Astrocyte of the cerebellum (primary cell): ENCODE results near the gene PLCH2.

Source experiments
- DNase-seq: peaks from one replicate; pipeline ENCODE4 v3.0.0-alpha.2; 2011; ENCODE audit warnings: low read depth
- H3K4me3 ChIP-seq: 2 replicates; pipeline ENCODE4 v1.5.1; 2011; ENCODE audit warnings: mild to moderate bottlenecking, low read depth, low read length, moderate library complexity
- CTCF ChIP-seq: IDR thresholded peaks from 2 replicates; pipeline ENCODE4 v1.5.1; 2012; ENCODE audit warnings: low read length, low read depth, moderate library complexity, mild to moderate bottlenecking; ENCODE audit errors: missing control alignments
- in situ Hi-C: cut with HindIII; loops from 2 replicates; pipeline ENCODE4 v1.10.0; 2017; ENCODE audit warnings: low sequenced_read_pairs

PLCH2 gene

GRCh38 chr1:2445823-2446215 is 30.3 kb upstream of the PLCH2 start:
- TF ChIP-seq CTCF = no peak
- DNase-seq = no peak
- H3K4me3 ChIP-seq = no peak overlapping the region
- in situ Hi-C loops = no loop called here

GRCh38 chr1:2446394-2446793 is 29.7 kb upstream of the PLCH2 start:
- H3K4me3 ChIP-seq = no peak overlapping the region
- no peak for TF ChIP-seq CTCF
- DNase-seq = no peak
- in situ Hi-C loops = no loop called here

- H3K4me3 ChIP-seq = no peak overlapping the region
- no peak for TF ChIP-seq CTCF
- no peak for DNase-seq
- in situ Hi-C loops = no loop called here
Measured at GRCh38 chr1:2446861-2447260, 29.2 kb upstream of the PLCH2 start.

GRCh38 chr1:2447276-2448097 is 28.6 kb upstream of the PLCH2 start:
- DNase-seq = no peak
- in situ Hi-C loops = no loop called here
- TF ChIP-seq CTCF = no peak
- no peak overlapping the region for H3K4me3 ChIP-seq

GRCh38 chr1:2448098-2448445 is 28.0 kb upstream of the PLCH2 start:
- no peak for DNase-seq
- TF ChIP-seq CTCF = no peak
- in situ Hi-C loops = no loop called here
- no peak overlapping the region for H3K4me3 ChIP-seq

- in situ Hi-C loops = no loop called here
- DNase-seq = no peak
- no peak overlapping the region for H3K4me3 ChIP-seq
- no peak for TF ChIP-seq CTCF
Measured at GRCh38 chr1:2449636-2450454, 26.2 kb upstream of the PLCH2 start.
